ENCODE measurements around the gene P3H3.

The P3H3 gene

DNA sequence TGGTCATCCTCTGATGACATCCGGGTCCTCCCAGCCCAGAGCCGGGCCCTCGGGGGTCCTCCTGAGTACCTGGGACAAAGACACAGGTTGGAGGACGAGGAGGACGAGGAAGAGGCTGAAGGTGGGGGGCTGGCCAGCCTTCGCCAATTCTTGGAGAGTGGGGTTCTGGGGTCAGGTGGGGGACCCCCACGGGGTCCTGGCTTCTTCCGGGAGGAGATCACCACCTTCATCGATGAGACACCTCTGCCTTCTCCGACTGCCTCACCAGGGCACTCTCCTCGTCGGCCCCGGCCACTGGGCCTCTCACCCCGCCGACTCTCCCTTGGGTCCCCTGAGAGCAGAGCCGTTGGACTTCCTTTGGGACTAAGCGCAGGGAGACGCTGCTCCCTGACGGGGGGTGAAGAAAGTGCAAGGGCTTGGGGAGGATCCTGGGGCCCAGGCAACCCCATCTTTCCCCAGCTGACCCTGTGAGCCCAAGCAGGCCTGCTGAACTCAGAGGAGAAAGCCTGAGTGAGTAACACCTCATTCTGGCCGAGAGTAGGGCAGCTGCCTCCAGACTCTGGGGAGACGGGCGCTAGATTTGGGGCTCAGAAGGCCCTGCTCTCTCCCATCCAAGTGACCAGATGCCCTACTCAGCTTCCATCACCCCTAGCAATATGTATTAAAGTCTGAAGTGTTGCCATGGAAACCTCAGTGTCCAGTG lies 1.3 kb upstream of the P3H3 start:
- Histone ChIP-seq H3K9me3 (ENCODE audit: severe bottlenecking) (no peaks in the 10 kb centered on the region), H3K4me3 (ENCODE audit: low read depth, low read length) (no peak overlapping the region), H3K27ac (peak overlapping the region; percentile 64), H3K36me3 (peaks cover 46% of the 10 kb centered on the region), H3K27me3 (ENCODE audit: insufficient read depth, low read depth, severe bottlenecking) (no peaks in the 10 kb centered on the region)
- TF ChIP-seq, protein P1, sequence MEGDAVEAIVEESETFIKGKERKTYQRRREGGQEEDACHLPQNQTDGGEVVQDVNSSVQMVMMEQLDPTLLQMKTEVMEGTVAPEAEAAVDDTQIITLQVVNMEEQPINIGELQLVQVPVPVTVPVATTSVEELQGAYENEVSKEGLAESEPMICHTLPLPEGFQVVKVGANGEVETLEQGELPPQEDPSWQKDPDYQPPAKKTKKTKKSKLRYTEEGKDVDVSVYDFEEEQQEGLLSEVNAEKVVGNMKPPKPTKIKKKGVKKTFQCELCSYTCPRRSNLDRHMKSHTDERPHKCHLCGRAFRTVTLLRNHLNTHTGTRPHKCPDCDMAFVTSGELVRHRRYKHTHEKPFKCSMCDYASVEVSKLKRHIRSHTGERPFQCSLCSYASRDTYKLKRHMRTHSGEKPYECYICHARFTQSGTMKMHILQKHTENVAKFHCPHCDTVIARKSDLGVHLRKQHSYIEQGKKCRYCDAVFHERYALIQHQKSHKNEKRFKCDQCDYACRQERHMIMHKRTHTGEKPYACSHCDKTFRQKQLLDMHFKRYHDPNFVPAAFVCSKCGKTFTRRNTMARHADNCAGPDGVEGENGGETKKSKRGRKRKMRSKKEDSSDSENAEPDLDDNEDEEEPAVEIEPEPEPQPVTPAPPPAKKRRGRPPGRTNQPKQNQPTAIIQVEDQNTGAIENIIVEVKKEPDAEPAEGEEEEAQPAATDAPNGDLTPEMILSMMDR (IDR thresholded peaks at IDR 0.05; ENCODE audit: low read depth, low read length), result 0 out of 2 replicates have a peak, but pooled peaks have one; percentile 2
- DNase-seq, result peak; percentile 18

DNA sequence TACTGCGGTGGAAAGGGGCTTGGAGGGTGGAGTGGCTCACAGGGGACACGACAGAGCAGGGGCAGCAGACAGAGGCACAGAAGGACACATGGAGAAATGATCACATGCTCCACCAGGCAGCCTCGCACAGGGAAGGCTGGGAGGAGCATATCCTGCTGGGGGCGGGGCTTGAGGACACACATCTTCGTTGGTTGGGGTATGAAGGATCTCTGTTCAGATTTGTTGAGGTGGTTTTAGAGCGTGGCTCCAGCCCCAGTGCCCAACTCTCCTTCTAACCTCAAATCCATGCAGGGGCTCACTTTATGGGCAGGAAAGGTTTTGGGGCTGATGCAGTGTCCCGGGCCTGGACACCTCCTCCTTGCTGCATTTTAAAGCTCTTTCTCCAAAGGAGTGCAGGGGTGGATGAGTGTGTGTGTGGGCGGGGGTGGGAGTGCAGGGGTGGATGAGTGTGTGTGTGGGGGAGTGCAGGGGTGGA lies 733 bp upstream of the P3H3 start:
- TF ChIP-seq, protein P1 (IDR thresholded peaks at IDR 0.05; ENCODE audit: low read depth, low read length), result no peak
- H3K27me3 ChIP-seq (ENCODE audit: insufficient read depth, low read depth, severe bottlenecking), result no peaks in the 10 kb centered on the region
- no peaks in the 10 kb centered on the region for H3K9me3 ChIP-seq (ENCODE audit: severe bottlenecking)
- DNase-seq, result peak; percentile 96
- 0 out of 2 replicates have a peak overlapping the region, but pooled peaks have one; percentile 5 for H3K4me3 ChIP-seq (ENCODE audit: low read depth, low read length)
- peaks cover 52% of the 10 kb centered on the region for H3K36me3 ChIP-seq
- H3K27ac ChIP-seq, result peak overlapping the region; percentile 64

DNA sequence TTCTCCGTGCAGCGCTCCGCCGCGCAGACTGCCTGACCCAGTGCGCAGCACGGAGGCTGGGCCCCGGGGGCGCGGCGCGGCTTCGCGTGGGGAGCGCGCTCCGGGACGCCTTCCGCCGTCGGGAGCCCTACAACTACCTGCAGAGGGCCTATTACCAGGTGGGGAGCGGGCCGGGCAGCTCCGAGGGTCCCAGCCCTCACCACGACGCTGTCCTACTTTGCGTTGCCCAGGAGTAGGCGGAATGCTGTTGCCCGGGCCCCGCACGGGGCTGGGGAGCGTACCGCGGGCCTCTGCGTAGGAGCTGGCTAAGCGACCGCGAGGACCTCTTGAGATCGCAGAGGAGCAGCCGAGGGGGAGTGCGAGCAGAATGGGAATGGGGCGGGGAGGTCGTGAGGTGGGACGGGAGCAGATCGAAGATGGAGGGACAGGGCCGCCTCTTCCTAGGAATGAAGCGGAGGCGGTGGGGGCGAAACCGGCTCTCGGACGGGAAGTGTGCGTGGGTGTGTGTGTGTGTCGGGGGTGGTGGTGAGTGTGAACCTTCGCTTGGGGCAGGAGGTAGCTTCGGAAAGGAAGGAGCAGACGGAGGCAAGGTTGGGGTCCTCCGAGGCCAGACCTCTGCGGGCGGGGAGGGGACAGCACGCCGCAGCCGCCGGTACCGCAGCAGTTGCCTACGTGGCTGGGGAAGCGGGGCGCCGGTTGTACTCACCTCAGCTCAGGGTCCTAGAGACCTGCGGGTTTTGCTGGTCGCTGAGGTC lies 751 bp downstream of the P3H3 start:
- peak; percentile 52 for DNase-seq
- H3K27me3 ChIP-seq (ENCODE audit: insufficient read depth, low read depth, severe bottlenecking), result no peaks in the 10 kb centered on the region
- TF ChIP-seq, protein P1 (IDR thresholded peaks at IDR 0.05; ENCODE audit: low read depth, low read length), result no peak
- H3K36me3 ChIP-seq, result peaks cover 64% of the 10 kb centered on the region
- H3K4me3 ChIP-seq (ENCODE audit: low read depth, low read length), result peak overlapping the region; percentile 67
- no peaks in the 10 kb centered on the region for H3K9me3 ChIP-seq (ENCODE audit: severe bottlenecking)
- H3K27ac ChIP-seq, result peak overlapping the region; percentile 91

DNA sequence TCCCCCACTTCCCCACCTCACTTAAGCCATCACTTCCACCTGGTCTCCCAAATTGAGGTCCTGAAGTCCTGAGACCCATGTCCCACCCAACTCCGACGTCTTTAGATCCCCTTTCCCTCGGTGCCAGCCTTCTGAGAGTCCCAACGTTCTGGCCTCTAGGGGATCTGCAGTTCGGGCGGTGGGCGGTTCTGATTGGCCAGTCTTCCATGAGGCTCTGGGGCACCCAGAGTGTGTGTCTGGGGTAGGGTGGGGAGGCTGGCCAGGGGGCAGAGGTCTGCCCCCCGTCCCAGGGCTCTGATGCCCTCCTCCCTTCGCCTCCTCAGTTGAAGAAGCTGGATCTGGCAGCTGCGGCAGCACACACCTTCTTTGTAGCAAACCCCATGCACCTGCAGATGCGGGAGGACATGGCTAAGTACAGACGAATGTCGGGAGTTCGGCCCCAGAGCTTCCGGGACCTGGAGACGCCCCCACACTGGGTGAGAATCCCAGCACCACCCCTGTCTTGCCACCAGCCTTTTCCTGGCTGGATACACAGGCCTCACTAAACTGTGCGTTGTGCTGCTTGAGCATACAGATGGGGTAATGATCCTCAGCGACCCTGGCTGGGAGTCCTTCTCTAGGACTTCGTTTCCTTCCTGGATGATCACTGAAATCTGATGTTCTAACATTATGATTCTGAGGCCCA lies 1.5 kb downstream of the P3H3 start:
- TF ChIP-seq, protein P1 (IDR thresholded peaks at IDR 0.05; ENCODE audit: low read depth, low read length), result peak; percentile 18; the same call in 1 of the 2 replicates
- H3K27me3 ChIP-seq (ENCODE audit: insufficient read depth, low read depth, severe bottlenecking), result no peaks in the 10 kb centered on the region
- peak; percentile 71 for DNase-seq
- H3K4me3 ChIP-seq (ENCODE audit: low read depth, low read length), result peak overlapping the region; percentile 67
- peak overlapping the region; percentile 91 for H3K27ac ChIP-seq
- peaks cover 67% of the 10 kb centered on the region for H3K36me3 ChIP-seq
- H3K9me3 ChIP-seq (ENCODE audit: severe bottlenecking), result no peaks in the 10 kb centered on the region

DNA sequence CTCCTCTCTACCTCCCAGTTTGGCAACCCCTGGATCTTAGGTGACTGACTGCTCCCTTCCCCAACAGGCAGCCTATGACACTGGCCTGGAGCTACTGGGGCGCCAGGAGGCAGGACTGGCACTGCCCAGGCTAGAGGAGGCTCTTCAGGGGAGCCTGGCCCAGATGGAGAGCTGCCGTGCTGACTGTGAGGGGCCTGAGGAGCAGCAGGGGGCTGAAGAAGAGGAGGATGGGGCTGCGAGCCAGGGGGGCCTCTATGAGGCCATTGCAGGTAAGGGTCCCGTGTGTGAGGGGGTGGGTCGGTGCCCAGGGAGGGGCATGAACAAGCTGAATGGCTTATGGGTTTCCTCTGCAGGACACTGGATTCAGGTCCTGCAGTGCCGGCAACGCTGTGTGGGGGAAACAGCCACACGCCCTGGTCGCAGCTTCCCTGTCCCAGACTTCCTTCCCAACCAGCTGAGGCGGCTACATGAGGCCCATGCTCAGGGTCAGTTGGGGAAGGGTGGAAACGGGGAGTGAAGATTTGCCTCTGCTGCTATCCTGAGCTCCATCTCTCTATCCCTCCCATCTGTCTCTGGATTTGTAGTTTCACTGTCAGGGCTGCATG lies 2.2 kb downstream of the P3H3 start:
- Histone ChIP-seq H3K27ac (peak overlapping the region; percentile 91), H3K36me3 (peaks cover 71% of the 10 kb centered on the region), H3K9me3 (ENCODE audit: severe bottlenecking) (no peaks in the 10 kb centered on the region), H3K4me3 (ENCODE audit: low read depth, low read length) (peak overlapping the region; percentile 67), H3K27me3 (ENCODE audit: insufficient read depth, low read depth, severe bottlenecking) (no peaks in the 10 kb centered on the region)
- TF ChIP-seq, protein P1 (IDR thresholded peaks at IDR 0.05; ENCODE audit: low read depth, low read length), result no peak
- peak; percentile 35 for DNase-seq
